GM23248 (cell line): ENCODE measurements around the gene NFATC2.

ENCODE experiments used
- EZH2 ChIP-seq: fragments of 200-600 bp; sonication (generic); IDR thresholded peaks from 2 replicates; pipeline ENCODE4 v1.6.1; 2018; ENCODE audit warnings: antibody characterized with exemption, mild to moderate bottlenecking; ENCODE audit not compliant: insufficient read depth, poor library complexity, severe bottlenecking
- EZH2phosphoT487 ChIP-seq: fragments of 200-600 bp; sonication (generic); IDR thresholded peaks from 2 replicates; pipeline ENCODE4 v1.6.1; 2018; ENCODE audit warnings: antibody characterized with exemption, moderate library complexity, mild to moderate bottlenecking, low read depth; ENCODE audit not compliant: insufficient read depth

GRCh38 chr20:51542033-51542570 is 417 bp downstream of the NFATC2 start:
- no peak for TF ChIP-seq EZH2
- no peak for TF ChIP-seq EZH2phosphoT487
